ENCODE results near the gene PTPN14. TPM values are rescaled to one million over a fixed set of nuclear protein-coding genes. Genes with fewer than 3 reads are reported as not detected.

The PTPN14 gene
- total and polyA plus RNA-seq, 3 donors from 2014 or later: 14.8 to 59.2 (median 42.2) TPM

DNA sequence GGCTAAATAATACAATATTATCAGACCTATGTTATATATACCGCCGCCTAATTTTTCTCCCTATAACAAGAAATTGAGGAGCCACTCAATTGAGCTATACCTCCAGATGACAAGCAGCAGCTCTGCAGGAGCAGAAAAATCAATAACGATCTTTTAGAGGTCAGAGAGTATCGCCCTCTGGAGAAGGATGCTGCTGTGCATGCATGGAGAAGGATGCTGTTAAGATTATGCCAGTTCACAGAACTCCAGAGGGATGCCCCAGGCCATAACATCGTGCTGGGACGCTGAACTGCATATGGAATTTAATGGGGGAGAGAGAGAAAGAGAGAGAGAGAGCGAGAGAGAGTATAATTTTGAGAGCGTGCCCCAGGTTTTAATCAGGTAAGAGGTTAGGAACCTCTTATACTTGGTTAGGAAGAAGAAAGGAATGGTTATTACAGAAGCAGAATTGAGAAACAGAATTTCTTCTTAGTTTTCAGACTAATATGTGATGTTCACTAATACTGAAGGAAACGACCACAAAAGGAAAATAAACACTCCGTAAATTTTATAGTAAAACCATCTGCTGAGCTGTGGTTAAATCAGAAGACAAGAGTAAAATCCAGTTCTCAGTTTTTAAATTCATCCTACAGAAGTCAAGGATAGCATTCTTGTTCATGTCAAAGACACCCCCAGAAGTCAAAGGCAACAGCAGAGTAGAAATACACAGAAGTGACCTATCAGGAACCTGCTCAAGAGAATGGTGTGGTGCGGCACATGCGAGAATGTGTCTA lies 159.3 kb downstream of the PTPN14 start:
- DNase-seq: no peak
- no peaks in the 10 kb centered on the region for H3K9me3 ChIP-seq
- no peak overlapping the region for H3K27ac ChIP-seq
- TF ChIP-seq, protein P1, sequence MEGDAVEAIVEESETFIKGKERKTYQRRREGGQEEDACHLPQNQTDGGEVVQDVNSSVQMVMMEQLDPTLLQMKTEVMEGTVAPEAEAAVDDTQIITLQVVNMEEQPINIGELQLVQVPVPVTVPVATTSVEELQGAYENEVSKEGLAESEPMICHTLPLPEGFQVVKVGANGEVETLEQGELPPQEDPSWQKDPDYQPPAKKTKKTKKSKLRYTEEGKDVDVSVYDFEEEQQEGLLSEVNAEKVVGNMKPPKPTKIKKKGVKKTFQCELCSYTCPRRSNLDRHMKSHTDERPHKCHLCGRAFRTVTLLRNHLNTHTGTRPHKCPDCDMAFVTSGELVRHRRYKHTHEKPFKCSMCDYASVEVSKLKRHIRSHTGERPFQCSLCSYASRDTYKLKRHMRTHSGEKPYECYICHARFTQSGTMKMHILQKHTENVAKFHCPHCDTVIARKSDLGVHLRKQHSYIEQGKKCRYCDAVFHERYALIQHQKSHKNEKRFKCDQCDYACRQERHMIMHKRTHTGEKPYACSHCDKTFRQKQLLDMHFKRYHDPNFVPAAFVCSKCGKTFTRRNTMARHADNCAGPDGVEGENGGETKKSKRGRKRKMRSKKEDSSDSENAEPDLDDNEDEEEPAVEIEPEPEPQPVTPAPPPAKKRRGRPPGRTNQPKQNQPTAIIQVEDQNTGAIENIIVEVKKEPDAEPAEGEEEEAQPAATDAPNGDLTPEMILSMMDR (IDR thresholded peaks at IDR 0.05): no peak
- no peak for TF ChIP-seq POLR2A (IDR thresholded peaks at IDR 0.05)
- no peaks in the 10 kb centered on the region for H3K27me3 ChIP-seq
- no peak overlapping the region for H3K4me3 ChIP-seq
- no peaks in the 10 kb centered on the region for H3K36me3 ChIP-seq (ENCODE audit: low read depth, missing control alignments)
- intact Hi-C loops (cut with DNase I; ENCODE audit: low total_unique reads): no loop called here
- no peaks in the 10 kb centered on the region for H3K4me1 ChIP-seq
- WGBS, 2 donors: 93 to 94% methylated on average over 12 of the region's 12 CpGs

DNA sequence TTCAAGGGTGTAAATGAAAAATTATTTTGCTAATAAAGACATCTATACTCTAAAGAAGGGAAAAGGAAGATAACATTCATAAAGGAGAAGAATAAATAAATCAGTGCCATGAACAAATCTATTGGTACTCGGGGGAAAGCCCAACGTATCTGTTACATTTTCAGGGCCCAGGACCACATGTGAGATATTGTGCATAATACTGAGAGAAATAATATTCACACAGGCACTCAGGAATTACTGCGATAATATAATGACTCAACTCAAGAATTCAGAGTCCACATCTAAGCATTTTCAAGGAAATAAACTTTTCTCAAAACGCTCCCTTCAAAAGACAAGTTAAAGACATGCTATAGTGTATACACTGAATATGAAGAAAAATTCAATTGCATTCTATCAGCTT lies 161.7 kb downstream of the PTPN14 start:
- intact Hi-C loops (cut with DNase I; ENCODE audit: low total_unique reads): no loop called here
- Histone ChIP-seq H3K36me3 (ENCODE audit: low read depth, missing control alignments) (no peaks in the 10 kb centered on the region), H3K27ac (no peak overlapping the region), H3K9me3 (no peaks in the 10 kb centered on the region), H3K27me3 (no peaks in the 10 kb centered on the region), H3K4me3 (no peak overlapping the region), H3K4me1 (no peaks in the 10 kb centered on the region)
- 77 to 91% methylated on average over 4 of the region's 4 CpGs for WGBS, 2 donors
- TF ChIP-seq POLR2A (IDR thresholded peaks at IDR 0.05): no peak
- TF ChIP-seq, protein P1 (IDR thresholded peaks at IDR 0.05): no peak
- DNase-seq: no peak

DNA sequence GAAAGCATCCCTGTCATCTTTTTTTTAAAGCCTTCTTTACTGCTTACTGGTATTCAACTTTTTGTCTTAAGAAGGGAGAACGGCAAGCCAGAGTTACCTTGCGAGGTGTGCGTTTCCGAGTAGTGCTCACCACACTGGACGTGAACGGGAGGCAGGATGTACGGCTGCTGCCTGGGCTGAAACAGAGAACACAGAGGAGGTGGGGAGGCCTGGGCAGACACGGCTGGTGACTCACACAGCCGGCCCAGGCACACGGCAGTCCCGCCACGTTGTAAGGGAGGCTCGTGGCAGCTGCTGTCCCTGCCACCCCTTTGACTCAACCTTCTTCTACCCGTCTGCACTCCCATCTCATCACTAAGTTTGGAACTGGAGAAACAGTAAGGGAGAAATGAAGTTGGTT lies 164.7 kb downstream of the PTPN14 start:
- WGBS, 2 donors: 76 to 80% methylated on average over 14 of the region's 14 CpGs
- Histone ChIP-seq H3K36me3 (ENCODE audit: low read depth, missing control alignments) (no peaks in the 10 kb centered on the region), H3K9me3 (no peaks in the 10 kb centered on the region), H3K4me1 (no peaks in the 10 kb centered on the region), H3K27ac (no peak overlapping the region), H3K27me3 (no peaks in the 10 kb centered on the region), H3K4me3 (no peak overlapping the region)
- no peak for TF ChIP-seq POLR2A (IDR thresholded peaks at IDR 0.05)
- TF ChIP-seq, protein P1 (IDR thresholded peaks at IDR 0.05): no peak
- intact Hi-C loops (cut with DNase I; ENCODE audit: low total_unique reads): no loop called here
- DNase-seq: no peak

DNA sequence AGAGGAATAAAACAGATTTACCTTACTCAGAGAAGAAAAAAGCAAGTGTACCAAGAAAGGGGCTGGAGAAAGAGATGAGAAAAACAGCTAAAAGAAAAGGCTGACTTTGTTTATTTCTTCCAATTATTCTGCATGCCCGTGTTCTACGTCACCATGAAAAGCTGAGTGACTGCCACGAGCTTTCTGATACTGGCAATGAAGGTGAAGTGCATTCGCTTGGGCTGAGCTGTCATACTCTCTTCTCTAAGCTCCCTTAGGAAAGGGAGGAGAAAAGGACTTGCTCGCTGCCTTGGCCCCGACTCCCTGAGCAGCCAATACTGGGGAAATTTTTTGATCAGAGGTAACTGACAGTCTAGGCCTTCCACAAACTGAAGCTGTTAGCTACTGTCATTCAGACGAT lies 165.1 kb downstream of the PTPN14 start:
- Histone ChIP-seq H3K4me3 (no peak overlapping the region), H3K36me3 (ENCODE audit: low read depth, missing control alignments) (no peaks in the 10 kb centered on the region), H3K4me1 (no peaks in the 10 kb centered on the region), H3K27me3 (no peaks in the 10 kb centered on the region), H3K27ac (no peak overlapping the region), H3K9me3 (no peaks in the 10 kb centered on the region)
- intact Hi-C loops (cut with DNase I; ENCODE audit: low total_unique reads): no loop called here
- 79 to 94% methylated on average over 7 of the region's 7 CpGs for WGBS, 2 donors
- TF ChIP-seq POLR2A (IDR thresholded peaks at IDR 0.05): no peak
- TF ChIP-seq, protein P1 (IDR thresholded peaks at IDR 0.05): no peak
- DNase-seq: no peak

DNA sequence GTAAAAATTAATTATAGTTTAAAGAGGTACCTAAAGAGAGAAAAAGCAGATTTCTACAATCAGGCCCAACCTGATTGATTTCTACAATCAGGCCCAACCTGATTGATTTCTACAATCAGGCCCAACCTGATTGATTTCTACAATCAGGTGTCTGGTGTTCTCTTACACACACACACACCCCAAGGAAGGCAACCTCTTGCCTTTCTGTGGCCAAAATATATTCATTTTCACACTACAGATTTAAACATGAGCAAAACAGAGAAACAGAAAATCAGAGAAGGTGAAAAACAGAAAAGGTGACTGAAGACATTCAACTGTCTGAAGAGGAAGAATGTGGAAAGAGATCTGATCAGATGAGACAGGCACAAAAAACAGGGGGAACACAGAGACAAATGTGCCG lies 166.0 kb downstream of the PTPN14 start:
- WGBS, 2 donors: 95 to 97% methylated on average over 1 of the region's 1 CpG
- H3K27ac ChIP-seq: no peak overlapping the region

More for the DNA sequence above, 166.0 kb downstream of the PTPN14 start:
- H3K27me3 ChIP-seq: no peaks in the 10 kb centered on the region
- no peaks in the 10 kb centered on the region for H3K36me3 ChIP-seq (ENCODE audit: low read depth, missing control alignments)
- intact Hi-C loops (cut with DNase I; ENCODE audit: low total_unique reads): no loop called here
- TF ChIP-seq POLR2A (IDR thresholded peaks at IDR 0.05): no peak
- TF ChIP-seq, protein P1 (IDR thresholded peaks at IDR 0.05): no peak
- no peaks in the 10 kb centered on the region for H3K9me3 ChIP-seq
- DNase-seq: no peak
- H3K4me3 ChIP-seq: no peak overlapping the region
- H3K4me1 ChIP-seq: no peaks in the 10 kb centered on the region
